Activated gamma-delta T cell (primary cell): ENCODE results near the gene RPS21.

Experiments used
- DNase-seq: peaks from one replicate; lab custom pipeline; 2025; lab: John Stamatoyannopoulos, UW
- total RNA-seq, 2 donors: gene quantifications; one replicate each; lab custom pipeline; 2026; lab: John Stamatoyannopoulos, UW

RPS21 gene
- total RNA-seq: 232 to 293 reads per million in 2 donors

DNA sequence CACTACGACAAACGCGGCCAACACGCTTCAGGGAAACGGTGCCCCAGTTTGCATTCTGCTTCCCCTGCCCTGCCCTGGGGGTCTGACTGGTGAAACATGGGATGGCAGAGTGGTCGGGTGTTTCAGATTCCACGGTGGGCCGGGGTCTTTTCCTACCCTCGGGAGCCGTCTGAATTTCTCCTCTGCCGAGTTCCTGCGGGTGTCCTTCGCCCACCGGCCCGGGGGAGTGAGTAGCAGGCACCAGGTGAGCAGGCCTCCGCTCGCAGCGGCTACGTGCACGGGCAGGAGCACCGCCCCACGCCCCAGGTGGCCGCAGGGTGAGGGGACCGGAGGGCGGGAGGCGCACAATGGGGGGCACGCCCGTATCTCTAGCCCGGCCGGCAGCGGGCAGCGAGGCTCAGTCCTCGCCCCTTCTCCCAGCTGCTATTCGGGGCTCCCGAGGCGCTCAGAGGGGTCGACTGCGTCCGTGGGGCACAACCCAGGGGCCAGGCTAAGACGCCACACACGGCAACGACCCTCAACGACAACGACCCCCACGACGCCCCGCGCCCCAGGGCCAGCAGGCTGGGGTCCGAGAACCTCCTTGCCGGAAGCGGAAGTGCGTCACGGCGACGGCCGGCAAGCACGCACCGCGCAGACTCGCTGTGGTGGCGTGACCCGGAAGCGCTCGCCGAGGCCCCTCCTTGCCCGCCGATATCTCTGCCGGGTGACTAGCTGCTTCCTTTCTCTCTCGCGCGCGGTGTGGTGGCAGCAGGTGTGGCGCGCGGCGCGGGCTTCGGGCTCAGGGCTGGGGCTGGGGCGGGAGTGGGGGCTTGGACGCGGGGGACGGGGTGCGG is at the start of gene RPS21:
RPS21 (plus strand) TSS at position 721 of the 836 bp plus-strand sequence. CDS start 236 bp downstream, outside the sequence.
- peak; percentile 87 for DNase-seq

DNA sequence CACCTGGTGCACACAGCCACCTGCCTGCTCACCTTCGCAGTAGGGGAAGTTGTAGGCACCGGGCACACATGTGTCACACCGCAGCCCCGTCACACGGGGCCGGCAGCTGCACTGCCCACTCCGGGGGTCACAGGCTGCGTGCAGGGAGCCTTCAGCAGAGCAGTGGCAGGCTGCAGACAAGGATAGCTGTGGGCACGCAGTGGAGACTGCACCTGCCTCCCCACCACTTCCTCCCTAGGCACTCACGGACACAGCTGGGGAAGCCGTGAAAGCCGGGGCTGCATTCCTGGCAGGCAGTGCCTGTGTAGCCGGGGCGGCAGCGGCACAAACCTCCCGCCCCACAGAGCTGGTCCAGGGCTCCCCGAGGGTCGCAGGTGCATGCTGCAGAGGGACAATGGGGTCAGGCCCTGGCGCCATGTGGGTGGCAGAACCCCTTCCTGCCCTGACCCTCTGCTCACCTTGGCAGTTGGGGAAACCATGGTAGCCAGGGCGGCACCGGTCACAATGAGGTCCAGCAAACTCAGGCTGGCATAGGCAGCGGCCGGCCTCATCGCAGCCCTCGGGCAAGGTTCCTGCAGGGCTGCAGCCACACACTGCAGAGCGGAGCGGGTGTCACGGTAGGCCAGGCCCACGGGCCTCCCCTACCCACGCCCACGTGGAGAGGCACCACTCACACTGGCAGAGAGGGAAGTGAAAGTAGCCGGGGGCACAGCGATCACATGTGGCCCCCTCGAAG is 49.2 kb upstream of the RPS21 start:
- no peak for DNase-seq

DNA sequence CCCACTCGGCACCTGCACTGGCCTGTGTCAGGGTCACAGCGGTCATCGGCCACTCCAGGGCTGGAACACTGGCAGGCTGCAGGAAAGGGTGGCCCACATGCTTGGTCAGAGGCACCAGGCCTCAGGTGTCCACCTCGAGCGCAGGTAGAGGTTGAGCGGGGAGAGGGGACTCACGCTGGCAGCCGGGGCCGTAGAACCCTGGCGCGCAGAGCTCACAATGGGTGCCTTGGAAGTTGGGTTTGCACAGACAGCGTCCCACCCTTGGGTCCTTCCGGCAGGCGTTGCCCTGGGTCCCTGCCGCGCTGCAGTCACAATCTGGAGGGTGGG is 48.6 kb upstream of the RPS21 start:
- DNase-seq: no peak

DNA sequence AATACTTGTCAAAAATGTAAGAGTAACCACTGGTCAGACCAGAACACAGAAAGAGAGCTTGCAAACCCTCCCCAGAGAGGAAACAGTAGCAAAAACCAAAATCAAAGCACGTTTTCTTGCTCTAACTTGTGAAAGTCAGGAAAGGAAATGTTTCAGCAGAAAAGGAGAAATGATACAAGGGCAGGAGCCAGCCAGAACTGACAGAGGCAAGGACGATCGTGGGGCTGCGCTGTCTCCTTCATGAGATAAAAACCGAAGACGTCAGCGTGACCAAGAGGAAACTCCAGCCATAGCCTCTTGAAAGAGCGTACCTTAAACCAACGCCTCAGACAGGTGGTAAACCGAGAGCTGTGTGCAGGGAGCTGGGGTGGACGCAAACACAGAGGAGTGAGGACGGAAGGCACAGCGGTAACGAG is 47.2 kb upstream of the RPS21 start:
- DNase-seq: no peak

DNA sequence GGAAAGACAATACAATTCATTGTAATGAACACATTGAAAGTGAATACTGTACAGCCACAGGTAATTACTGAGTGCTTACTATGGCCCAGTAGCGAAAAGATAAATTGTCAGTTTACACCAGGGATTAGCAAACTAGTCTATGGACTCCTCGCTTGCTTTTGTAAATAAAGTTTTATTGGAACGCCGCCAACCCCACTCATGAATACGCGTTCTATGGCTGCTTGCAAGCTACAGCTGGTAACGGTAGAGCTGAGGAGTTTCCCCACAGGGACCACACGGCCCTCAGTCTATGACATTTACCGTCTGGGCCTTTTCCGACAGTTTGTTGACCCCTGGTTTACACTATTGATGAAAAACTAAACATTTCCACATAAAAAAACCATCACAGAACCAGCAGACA is 44.0 kb upstream of the RPS21 start:
- no peak for DNase-seq

DNA sequence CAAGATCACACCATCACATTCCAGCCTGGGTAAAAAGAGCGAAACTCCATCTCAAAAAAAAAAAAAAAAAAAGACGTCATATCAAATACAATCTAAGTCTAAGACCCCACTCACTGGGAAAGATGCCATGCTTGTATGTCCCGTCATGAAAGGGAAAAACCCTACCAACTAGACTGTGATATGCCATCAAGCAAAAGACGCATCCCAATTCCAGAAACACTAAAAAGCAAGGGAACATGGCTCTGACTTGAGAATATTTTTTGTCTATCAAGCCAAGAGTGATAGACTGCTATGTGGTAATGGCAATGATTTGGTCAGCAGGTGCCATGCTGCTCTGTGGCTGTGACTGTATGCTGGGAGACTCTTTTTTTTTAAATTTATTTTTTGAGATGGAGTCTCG is 42.8 kb upstream of the RPS21 start:
- DNase-seq: no peak

DNA sequence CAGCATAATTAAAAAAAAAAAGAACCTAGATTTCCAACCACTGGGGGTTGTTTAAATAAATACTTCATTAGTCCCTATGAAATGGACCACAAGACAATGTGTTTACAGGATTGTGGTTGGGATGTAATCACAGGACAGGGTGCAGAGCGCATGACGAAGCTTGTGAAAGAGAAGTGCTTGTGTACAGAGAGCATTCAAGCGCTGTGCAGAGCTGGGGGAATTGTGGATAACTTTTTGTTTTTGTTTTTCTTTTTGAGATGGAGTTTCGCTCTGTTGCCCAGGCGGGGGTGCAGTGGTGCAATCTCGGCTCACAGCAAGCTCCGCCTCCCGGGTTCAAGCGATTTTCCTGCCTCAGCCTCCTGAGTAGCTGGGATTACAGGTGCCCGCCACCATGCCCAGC is 42.1 kb upstream of the RPS21 start:
- no peak for DNase-seq

DNA sequence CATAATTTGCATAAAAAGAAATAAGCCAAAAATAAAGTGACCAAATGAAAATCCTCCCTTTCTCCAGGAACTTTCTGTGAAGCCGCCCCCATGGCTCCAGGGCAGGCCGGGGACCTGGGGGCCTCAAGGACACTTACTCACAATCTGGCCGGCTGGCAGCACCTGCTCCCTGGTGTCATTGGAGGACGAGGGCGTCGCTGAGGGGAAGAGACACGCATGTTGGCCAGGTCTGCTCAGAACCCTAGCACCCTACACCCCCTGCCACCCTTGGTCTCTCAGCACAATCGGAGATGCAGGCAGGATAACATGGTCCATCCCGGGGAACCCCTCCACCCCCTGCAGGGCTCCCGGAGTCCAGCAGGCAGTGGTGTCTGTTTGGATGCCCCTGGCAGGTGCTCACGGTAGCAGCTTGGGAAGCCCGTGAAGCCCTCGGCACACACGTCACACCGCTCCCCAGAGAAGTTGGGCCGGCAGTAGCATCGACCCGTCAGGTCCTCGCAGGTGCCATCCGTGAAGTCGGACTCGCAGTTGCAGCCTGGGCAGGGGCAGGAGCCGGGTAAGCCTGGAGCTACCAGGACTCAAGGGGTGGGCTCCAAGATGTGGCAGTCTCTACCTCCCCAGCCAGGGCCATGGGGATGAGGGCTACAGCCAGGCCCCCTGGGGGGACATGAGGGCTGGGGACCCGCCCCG is 41.1 kb upstream of the RPS21 start:
- no peak for DNase-seq

DNA sequence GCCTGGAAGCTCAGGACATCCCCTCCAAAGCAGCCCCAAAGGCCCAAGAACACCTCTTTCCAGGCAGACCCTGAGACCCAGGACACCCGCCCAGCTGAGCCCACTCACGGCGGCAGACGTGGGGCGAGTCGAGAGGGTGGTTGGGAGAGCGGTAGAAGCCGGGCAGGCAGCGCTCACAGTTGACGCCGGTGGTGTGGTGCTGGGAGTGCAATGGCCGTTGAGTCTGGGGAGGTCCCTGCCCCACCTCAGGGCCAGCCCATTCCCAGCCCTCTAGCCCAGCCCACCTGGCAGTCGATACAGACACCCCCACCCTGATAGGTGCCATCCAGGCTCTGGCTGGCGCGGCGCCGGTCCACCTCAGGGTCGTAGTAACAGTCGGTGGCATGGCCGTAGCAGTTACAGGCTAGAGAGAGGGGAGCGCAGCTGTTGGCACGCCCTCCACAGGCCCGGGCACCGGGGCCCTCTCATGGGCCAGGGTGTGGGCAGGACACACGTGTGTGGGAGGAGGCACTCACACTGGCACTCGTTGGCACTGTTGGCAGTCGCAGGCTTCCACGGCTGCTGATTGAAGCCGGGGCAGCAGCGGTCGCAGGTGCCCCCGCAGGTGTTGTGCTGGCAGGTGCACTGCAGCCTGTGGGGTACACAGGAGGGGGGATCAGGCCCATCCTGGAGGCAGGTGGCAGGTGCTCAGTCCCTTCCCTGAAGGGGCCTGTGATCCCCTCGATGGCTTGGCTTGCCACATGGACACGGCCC is 40.3 kb upstream of the RPS21 start:
- DNase-seq: no peak

DNA sequence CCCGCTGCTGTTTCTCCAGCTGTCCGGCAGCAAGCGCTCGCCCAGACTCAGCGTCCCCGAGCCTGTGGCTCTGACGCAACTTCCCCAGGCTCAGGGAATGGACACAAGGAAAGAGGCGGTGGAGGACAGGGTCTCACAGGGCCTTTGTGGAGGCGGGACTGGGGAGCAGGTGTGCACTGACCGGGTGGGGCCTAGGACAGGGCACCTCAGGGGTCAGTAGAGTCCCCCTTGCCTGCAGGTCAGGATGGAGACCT is 39.8 kb upstream of the RPS21 start:
- no peak for DNase-seq

DNA sequence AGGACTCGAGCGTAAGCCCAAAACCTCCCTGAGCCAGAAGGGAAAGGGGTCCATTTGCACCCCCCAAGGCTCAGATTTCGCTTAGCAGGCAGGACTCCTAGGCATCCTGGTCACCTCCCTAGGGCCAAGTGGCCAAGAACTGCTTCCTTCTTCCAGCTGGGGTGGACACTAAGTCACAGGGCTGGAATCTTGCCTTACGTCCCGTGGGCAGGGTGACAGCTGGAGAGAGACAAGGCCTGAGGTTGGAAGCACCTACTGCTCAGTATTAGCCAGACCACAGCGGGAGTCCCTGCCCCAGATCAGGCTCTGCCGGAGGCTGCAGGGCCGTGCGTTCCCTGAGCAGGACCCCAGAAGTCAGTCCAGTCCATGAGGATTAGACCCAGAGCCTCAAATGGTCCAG is 39.5 kb upstream of the RPS21 start:
- no peak for DNase-seq

DNA sequence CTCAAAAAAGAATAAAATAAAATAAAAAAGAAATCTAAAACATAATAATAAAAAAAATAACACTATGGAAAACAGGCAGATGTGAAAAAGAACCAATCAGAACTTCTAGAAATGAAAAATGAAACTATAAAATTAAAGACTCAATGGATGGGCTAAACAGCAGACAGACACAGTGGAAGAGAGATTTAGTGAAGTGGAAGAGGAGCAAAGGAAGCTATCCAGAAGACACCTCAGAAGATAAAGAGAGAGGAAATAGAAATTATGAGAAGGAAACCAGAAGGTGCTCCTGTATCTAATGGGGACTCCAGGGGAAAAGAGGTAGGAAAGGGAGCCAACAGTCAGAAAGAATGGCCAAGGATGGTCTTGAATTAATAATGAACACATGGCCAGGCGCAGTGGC is 38.3 kb upstream of the RPS21 start:
- DNase-seq: no peak

DNA sequence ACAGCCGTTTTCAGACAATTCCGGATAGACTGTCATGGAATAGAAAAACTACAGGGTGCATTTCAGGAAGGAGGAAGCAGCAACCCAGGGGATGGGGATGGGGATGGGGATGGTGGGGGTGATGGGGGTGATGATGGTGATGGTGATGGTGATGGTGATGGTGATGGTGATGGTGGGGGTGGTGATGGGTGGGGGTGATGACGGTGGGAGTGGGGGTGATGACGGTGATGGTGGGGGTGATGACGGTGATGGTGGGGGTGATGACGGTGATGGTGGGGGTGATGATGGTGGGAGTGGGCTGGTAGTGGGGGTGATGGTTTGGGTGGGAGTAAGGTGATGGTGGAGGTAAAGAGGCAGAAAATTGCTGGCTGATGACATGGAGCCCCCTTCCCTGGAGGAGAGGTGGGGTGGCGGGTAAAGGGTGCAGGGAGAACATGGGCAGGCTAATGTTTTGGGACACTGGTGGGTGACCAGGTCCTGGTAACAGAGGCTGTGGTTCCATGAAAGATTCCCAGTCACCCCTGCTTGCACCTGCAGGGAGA is 37.3 kb upstream of the RPS21 start:
- DNase-seq: no peak

DNA sequence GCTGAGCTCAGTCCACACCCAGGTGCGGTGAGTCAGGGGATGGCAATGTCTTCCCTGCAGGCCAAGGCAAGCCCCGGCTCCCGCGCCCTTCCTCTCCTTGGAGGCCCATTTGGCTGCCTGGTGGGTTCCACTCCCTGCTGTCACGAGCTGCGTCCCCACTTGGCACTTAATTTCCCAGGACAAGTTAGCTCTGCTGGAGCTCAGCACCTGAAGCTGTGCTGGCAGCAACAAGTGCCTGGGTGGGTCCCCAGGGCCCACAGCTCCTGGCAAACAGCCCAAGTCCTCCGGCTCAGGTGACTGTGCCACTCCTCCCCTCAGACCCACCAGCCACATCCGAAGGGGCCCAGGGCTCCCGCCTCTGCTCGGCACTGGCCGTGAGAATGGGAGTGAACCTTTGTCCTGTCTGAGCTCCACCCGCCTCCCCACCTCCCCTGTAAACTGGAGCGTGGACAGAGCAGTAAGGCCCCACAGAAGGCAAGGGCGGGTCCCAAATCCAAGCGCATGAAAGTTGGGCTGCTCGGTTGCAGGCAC is 36.7 kb upstream of the RPS21 start:
- DNase-seq: no peak

DNA sequence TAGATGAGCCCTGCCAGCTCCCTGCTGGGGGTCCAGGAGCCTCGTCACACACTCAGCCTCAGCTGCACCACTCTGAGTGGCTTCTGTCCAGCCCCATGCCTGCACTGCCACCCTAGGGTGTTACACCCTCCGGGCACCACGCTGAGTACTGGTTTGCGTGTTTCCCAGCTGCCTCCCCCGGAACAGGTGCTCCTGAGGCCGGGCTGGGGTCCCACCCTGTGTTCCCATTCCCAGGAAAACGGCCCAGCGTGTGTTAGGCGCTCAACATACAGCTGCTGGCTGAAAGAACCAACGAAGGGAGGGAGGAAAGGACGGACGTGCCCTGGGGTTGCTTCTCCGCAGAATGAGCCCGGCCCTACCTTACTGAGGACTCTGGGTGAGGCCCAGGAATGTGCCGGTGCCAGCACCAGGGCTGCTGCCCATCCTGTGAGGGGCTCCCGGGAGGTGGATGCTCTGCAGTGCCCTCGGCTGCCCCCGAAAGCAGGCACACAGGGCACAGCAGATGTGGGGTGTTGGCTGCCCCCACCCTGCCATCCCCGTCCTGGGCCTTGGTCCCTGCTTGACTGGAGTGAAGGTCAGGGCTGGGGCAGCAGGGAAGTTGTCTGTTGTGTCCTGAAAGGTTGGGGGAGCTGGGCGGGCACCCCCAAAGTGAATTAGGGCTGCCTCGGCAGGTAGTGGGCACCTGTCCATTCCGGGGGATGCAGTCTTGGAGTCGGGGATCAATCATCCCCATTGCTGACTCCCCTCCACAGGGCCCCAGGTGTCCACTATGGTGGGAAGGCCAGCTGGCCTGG is 36.1 kb upstream of the RPS21 start:
- no peak for DNase-seq

DNA sequence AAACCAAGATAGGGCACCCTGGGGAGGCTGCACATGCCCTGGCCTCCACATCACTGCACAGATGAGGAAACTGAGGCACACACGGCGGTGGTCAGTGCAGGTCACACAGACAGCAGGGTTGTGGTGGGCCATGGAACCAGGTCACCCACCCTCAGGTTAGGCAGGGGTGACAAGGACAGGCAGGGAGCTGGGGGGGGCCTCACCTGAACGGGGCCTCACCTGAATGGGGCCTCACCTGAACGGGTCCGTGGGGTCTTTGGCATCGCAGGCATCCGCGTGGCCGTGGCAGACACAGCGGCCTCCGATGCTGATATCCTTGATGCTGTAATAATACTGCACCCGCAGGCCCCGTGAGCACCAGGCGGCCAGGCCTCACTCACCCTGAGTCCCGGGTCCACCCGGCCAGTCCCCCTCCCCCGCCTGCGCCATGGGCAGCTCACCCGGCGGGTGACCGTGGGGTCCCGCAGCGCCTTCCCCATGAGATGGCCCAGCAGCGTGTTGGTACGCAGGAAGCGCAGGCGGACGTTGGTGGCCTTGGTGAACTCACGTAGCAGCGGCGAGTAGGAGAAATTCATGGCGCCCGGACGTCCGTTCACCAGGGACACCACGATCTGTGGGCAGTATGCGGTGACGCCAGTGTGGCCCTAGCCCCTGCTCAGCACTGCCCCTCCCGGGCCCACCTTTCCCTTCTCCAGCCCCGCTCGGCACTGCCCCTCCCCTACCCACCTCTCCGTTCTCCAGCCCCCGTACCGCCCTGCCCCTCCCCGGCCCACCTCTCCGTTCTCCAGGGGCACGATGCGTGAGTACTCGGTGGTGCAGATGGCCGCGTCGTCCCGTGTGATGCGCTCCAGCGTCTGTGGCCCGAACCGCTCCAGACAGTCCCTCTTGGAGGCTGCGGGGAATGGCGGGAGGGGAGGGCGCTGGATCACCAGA is 35.2 kb upstream of the RPS21 start:
- no peak for DNase-seq

DNA sequence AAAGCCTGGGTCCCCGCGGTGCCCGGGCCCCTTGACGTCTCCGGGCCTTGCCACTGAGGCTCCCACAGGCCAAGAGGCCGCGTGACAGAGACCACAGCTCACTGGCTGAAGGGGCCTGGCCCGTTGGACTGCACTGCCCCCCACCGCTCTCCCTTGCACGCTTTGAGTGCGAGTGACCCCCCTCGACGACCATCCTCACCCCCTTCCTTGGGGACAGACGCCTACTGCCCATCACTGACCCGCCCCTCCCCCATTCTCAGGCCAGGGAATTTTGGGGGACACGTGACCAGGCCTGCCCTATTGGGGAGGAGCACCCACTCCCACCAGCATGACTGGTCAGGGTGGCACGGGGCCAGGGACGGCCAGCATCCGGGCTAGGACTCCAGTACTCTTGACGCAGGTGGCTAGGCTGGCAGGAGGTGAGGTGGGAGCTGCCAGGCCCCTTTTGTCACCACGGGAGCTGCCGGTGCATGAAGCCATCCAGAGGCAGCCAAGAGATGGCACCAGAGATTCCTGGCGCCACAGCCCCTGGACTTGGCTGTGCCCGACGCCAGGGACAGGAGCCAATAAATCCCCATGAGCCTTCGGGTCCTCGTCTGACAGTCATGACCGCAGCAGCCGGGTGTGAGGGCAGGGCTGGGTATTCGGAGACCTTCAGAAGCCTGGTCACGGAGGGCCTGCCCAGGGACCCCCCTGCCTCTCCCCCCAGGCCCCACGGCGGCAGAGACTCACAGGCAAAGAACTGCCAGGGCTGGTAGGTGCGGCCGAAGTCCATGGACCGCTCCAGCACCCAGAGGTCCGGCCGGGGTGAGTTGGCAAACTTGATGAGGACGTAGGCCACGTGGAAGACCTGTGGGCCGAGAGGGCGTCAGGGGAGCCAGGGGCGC is 34.3 kb upstream of the RPS21 start:
- no peak for DNase-seq

DNA sequence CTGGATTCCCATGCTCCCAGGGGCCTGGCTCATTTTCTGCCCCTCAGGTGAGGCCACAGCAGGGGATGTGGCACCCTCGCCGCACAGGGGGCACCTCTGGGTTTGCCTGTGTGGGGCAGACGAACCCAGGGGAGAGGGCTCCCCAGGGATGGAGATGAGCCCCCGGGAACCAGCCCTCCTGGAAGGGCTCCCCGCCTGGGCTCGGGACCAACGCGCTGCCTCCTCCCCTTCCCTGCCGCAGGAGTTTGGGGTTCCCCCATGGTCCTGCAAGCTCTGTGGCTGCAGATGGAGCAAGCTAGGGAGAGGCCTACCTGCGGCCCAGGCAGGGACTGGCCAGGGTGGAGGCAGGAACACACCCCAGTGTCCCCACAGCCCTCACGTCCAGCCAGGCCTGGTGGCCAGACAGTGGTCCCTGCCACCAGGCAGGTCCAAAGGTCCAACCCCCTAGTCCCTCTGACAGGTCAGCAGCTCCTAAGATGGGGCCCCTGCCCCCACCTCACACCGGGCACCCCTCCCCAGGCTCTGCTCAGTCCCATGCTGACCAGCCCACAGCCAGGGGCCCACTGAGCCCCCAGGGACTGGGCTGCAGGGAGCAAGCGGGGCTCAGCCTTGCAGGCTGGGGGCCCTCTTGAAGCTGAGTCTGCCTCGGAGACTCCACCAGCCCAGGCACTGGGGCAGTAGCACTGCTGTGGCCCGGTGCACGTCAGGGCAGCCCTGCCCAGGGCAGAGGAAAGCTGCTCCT is 33.4 kb upstream of the RPS21 start:
- no peak for DNase-seq
